ENCODE measurements around the gene CCT3.

- no peak for TF ChIP-seq CTCF (IDR thresholded peaks at IDR 0.05)
- TF ChIP-seq POLR2A (IDR thresholded peaks at IDR 0.05): no peak
Observed at GRCh38 chr1:156384007-156384406, 45.9 kb upstream of the CCT3 start.

All from adrenal gland (tissue), 5 donors.